HepG2 (cell line): ENCODE measurements around the gene YJEFN3. TPM values are rescaled to one million over a fixed set of nuclear protein-coding genes. Genes with fewer than 3 reads are reported as not detected.

ENCODE experiments used
- ATAC-seq: fragments of 200-7000 bp; cut with Tn5 transposase; 3 replicates; pipeline ENCODE4 v1.9.1; 2020; ENCODE audit warnings: mild to moderate bottlenecking, moderate library complexity
- BruUV-seq: library from RNA; stranded (reverse); fragments of 400-500 nt; replicated peaks from 2 replicates; lab custom pipeline; 2021; lab: Mats Ljungman, UMichigan
- CTCF ChIA-PET: fragments of 300-600 bp; formaldehyde crosslinking; extraction: SDS; loops from one replicate; lab custom pipeline; 2021; ENCODE audit warnings: low total read pairs, inconsistent platforms, low intra/inter-chr PET ratio; lab: Yijun Ruan, JAX
- POLR2A ChIA-PET: fragments of 350-600 bp; sonication (Branson Sonifier 250); formaldehyde crosslinking; loops from one replicate; lab custom pipeline; 2020; ENCODE audit warnings: antibody characterized with exemption, inconsistent platforms; lab: Yijun Ruan, JAX
- DNase-seq: peaks from one replicate; pipeline ENCODE4 v3.0.0-alpha.2; 2015; ENCODE audit warnings: low spot score
- FAIRE-seq: peaks from 3 replicates; lab custom pipeline; 2011; peaks lifted over from hg19 to GRCh38; lab: Jason Lieb, UNC
- H2AFZ ChIP-seq: one replicate; pipeline ENCODE4 v1.6.1; 2011; ENCODE audit warnings: low read length, inconsistent platforms
- H3K27ac ChIP-seq: fragments of 300-600 bp; 3 replicates; pipeline ENCODE4 v1.8.0; 2011; ENCODE audit warnings: mixed run types, mild to moderate bottlenecking, mixed read lengths, low read length, inconsistent platforms; ENCODE audit not compliant: insufficient read depth; ENCODE audit errors: extremely low read length
- H3K27me3 ChIP-seq, 2 experiments: fragments of 200-600 bp in 1 of 2; 2 replicates in 1 of 2; 3 replicates in 1 of 2; pipeline versions ENCODE4 v1.6.0 to v1.8.0; 2011; ENCODE audit warnings: low read length in 2 of 2, mild to moderate bottlenecking in 2 of 2, moderate library complexity in 2 of 2, inconsistent platforms in 1 of 2; ENCODE audit not compliant: insufficient read depth in 2 of 2, control insufficient read depth in 1 of 2
- H3K36me3 ChIP-seq, 2 experiments: fragments of 200-600 bp in 1 of 2; replicated peaks in 1 of 2; 2 replicates in 1 of 2; 3 replicates in 1 of 2; pipeline versions ENCODE4 v1.5.1 to v1.8.0; 2011; ENCODE audit warnings: low read length in 2 of 2, inconsistent platforms in 1 of 2; ENCODE audit not compliant: insufficient read depth in 2 of 2, control insufficient read depth in 1 of 2
- H3K4me1 ChIP-seq: 2 replicates; pipeline ENCODE4 v1.5.1; 2012; ENCODE audit warnings: low read length, inconsistent platforms; ENCODE audit not compliant: insufficient read depth
- H3K4me2 ChIP-seq: 2 replicates; pipeline ENCODE4 v1.6.0; 2011; ENCODE audit warnings: low read depth, low read length, inconsistent platforms
- H3K4me3 ChIP-seq, 3 experiments: fragments of 200-600 bp in 1 of 3; sonication (generic), shearing (Covaris generic) in 1 of 3; replicated peaks in 1 of 3; 2 replicates each; pipeline ENCODE4 v1.5.1; 2011 to 2016; ENCODE audit warnings: low read length in 3 of 3, inconsistent platforms in 2 of 3, low read depth in 2 of 3, mild to moderate bottlenecking in 2 of 3, control low read depth in 1 of 3, mixed read lengths in 1 of 3; ENCODE audit not compliant: insufficient read depth in 1 of 3
- H3K79me2 ChIP-seq: one replicate; pipeline ENCODE4 v1.6.1; 2011; ENCODE audit warnings: low read length, inconsistent platforms; ENCODE audit not compliant: insufficient read depth
- H3K9ac ChIP-seq: 2 replicates; pipeline ENCODE4 v1.6.0; 2011; ENCODE audit warnings: mild to moderate bottlenecking, low read depth, low read length, inconsistent platforms; ENCODE audit not compliant: insufficient read depth
- H3K9me3 ChIP-seq: 2 replicates; pipeline ENCODE4 v1.5.1; 2012; ENCODE audit warnings: mild to moderate bottlenecking, low read length
- H4K20me1 ChIP-seq: 2 replicates; pipeline ENCODE4 v1.6.0; 2011; ENCODE audit warnings: inconsistent platforms, mild to moderate bottlenecking, low read length, moderate library complexity; ENCODE audit not compliant: insufficient read depth
- ADNP ChIP-seq: sonication (generic); formaldehyde crosslinking; IDR thresholded peaks from 2 replicates; pipeline ENCODE4 v1.4.0; 2020; ENCODE audit warnings: missing genetic modification reagents
- AFF4 ChIP-seq: sonication (generic); formaldehyde crosslinking; IDR thresholded peaks from 2 replicates; pipeline ENCODE4 v1.4.0; 2020; ENCODE audit warnings: missing genetic modification reagents
- CTCF ChIP-seq: sonication (generic); formaldehyde crosslinking; IDR thresholded peaks from 2 replicates; pipeline ENCODE4 v1.5.0; 2020; ENCODE audit warnings: mild to moderate bottlenecking, missing genetic modification reagents, moderate library complexity
- FOXA1 ChIP-seq, 2 experiments: fragments of 450-650 bp in 1 of 2; sonication (generic) in 1 of 2; formaldehyde crosslinking in 1 of 2; IDR thresholded peaks; 2 replicates each; pipeline versions ENCODE4 v1.4.0 to v1.6.1; 2016 to 2020; ENCODE audit warnings: missing genetic modification reagents in 1 of 2
- HMG20A ChIP-seq: IDR thresholded peaks from 2 replicates; pipeline ENCODE4 v1.6.1; 2016; ENCODE audit warnings: borderline replicate concordance
- NFKBIZ ChIP-seq: IDR thresholded peaks from 2 replicates; pipeline ENCODE4 v1.6.1; 2018; ENCODE audit warnings: missing genetic modification reagents, missing compliant biosample characterization
- SIN3B ChIP-seq: fragments of 150-350 bp; IDR thresholded peaks from 2 replicates; pipeline ENCODE4 v1.6.1; 2014; ENCODE audit warnings: low read length
- SIX4 ChIP-seq: sonication (generic); formaldehyde crosslinking; IDR thresholded peaks from 2 replicates; pipeline ENCODE4 v1.4.0; 2020; ENCODE audit warnings: missing genetic modification reagents
- SMC3 ChIP-seq: IDR thresholded peaks from 2 replicates; pipeline ENCODE4 v1.6.1; 2011; ENCODE audit warnings: low read length, improper control_type of control experiment
- TFDP1 ChIP-seq: IDR thresholded peaks from 2 replicates; pipeline ENCODE4 v1.6.1; 2016; ENCODE audit warnings: missing compliant biosample characterization, missing genetic modification reagents, borderline replicate concordance
- ZGPAT ChIP-seq: IDR thresholded peaks from 2 replicates; pipeline ENCODE4 v1.6.1; 2016; ENCODE audit warnings: mild to moderate bottlenecking
- ZNF282 ChIP-seq: fragments of 450-650 bp; IDR thresholded peaks from 2 replicates; pipeline ENCODE4 v1.6.1; 2018; ENCODE audit not compliant: partially characterized antibody
- ZNF468 ChIP-seq: sonication (generic); formaldehyde crosslinking; IDR thresholded peaks from 2 replicates; pipeline ENCODE4 v1.8.0; 2022; ENCODE audit warnings: mild to moderate bottlenecking, moderate library complexity, missing genetic modification reagents
- ZNF720 ChIP-seq: sonication (generic); formaldehyde crosslinking; IDR thresholded peaks from 2 replicates; pipeline ENCODE4 v1.4.0; 2020; ENCODE audit warnings: missing genetic modification reagents
- WGBS: methylation state at CpG from one replicate; pipeline ENCODE4 v1.1.6; 2017; ENCODE audit warnings: low lambda C conversion rate; 5-methylcytosine and 5-hydroxymethylcytosine counted together
- in situ Hi-C: cut with HindIII; loops from 2 replicates; pipeline ENCODE4 v1.10.0; 2017; ENCODE audit warnings: low pct_unique_long_range_greater_than_20kb; ENCODE audit not compliant: extremely low pct_ligation_motif_present
- intact Hi-C: fragments of 100-400 bp; cut with micrococcal nuclease; formaldehyde crosslinking; loops from one replicate; pipeline ENCODE4 v1.10.0; 2022; ENCODE audit not compliant: unreplicated experiment
- polyA plus RNA-seq, 8 experiments: library from polyadenylated mRNA; depleted of rRNA in 3 of 8; stranded (reverse) in 7 of 8; unstranded in 1 of 8; fragments of >200 nt; fragmentation: Illumina TruSeq in 4 of 8; extraction: Trizol in 4 of 8; gene quantifications; 2 replicates each; pipeline versions ENCODE4 v1.2.1 to v1.2.3, GENCODE V29; 2011 to 2016; ENCODE audit warnings: low read depth in 4 of 8, missing spikeins in 1 of 8, mixed read lengths in 1 of 8; ENCODE audit not compliant: insufficient read depth in 1 of 8
- total RNA-seq, 5 experiments: library from RNA; depleted of rRNA; stranded (reverse); fragments of >200 nt; fragmentation: Illumina TruSeq; extraction: Trizol; gene quantifications; 2 replicates each; pipeline ENCODE4 v1.2.3, GENCODE V29; 2016; ENCODE audit warnings: low read depth in 1 of 5

The YJEFN3 gene
- total and polyA plus RNA-seq, 2 of the 13 experiments (the other 11 are each of a cell fraction or from before 2014, with no cell fraction given) = 0.89 to 4.0 TPM

GRCh38 chr19:19490214-19490968 lies 38.3 kb upstream of the YJEFN3 start (continued):
- peak; percentile 88 for TF ChIP-seq CTCF (CRISPR knock-in tag)
- TF ChIP-seq FOXA1 (IDR thresholded peaks at IDR 0.05) = no peak
- TF ChIP-seq FOXA1 (CRISPR knock-in tag; IDR thresholded peaks at IDR 0.05) = 0 out of 2 replicates have a peak, but pooled peaks have one; percentile 13
- no peak for TF ChIP-seq ZNF468
- TF ChIP-seq NFKBIZ = no peak

- 94% methylated on average over 6 of the region's 15 CpGs for WGBS
- H3K36me3 ChIP-seq = peaks cover 25 to 44% of the 10 kb centered on the region in 2 experiments; a peak in 4 of 5 replicates
- ATAC-seq = no peak
- ChIA-PET POLR2A (interaction anchor here (1.4 to 2.9 kb wide), 2 partner anchors 125 to 127 kb away, joined by 7 to 19 read pairs; no protein-coding TSS in a partner anchor), CTCF (no interaction called here)
- H3K9me3 ChIP-seq = no peaks in the 10 kb centered on the region
- H3K4me3 ChIP-seq = no peak overlapping the region
- FAIRE-seq = no peak
- H3K27ac ChIP-seq = no peak overlapping the region
- peaks cover 3% of the 10 kb centered on the region; the same call in 1 of the 2 replicates for H4K20me1 ChIP-seq
- H3K79me2 ChIP-seq = peaks cover 6% of the 10 kb centered on the region
- H3K4me1 ChIP-seq = peaks cover 43% of the 10 kb centered on the region
- no peak overlapping the region for H3K4me2 ChIP-seq
- DNase-seq = no peak
- H2AFZ ChIP-seq = no peak overlapping the region
- in situ Hi-C loops (loop anchor here (5.0 kb wide), 1 partner anchor 124 kb away; no protein-coding TSS in a partner anchor), intact Hi-C loops (no loop called here)
- BruUV-seq = no TSS peak
- H3K9ac ChIP-seq = no peak overlapping the region
- no peaks in the 10 kb centered on the region; a peak in 1 of 5 replicates for H3K27me3 ChIP-seq
- TF ChIP-seq ZNF282 (no peak), ZNF720 (CRISPR knock-in tag) (no peak), ZGPAT (CRISPR knock-in tag) (no peak), TFDP1 (CRISPR knock-in tag) (no peak), HMG20A (no peak), SMC3 (no peak), ADNP (CRISPR knock-in tag) (no peak), SIN3B (no peak), SIX4 (no peak), AFF4 (CRISPR knock-in tag) (no peak)
These were observed 37.2 kb upstream of the YJEFN3 start for GRCh38 chr19:19491321-19492025.
